Astrocyte of the spinal cord (primary cell): ENCODE measurements around the gene TSTD2.

ENCODE experiments used
- DNase-seq: peaks from one replicate; pipeline ENCODE4 v3.0.0; 2011; ENCODE audit warnings: low read depth, low spot score
- H3K4me3 ChIP-seq: 2 replicates; pipeline ENCODE4 v1.5.1; 2011; ENCODE audit warnings: low read depth, mild to moderate bottlenecking, low read length, moderate library complexity
- in situ Hi-C: cut with HindIII; loops from 2 replicates; pipeline ENCODE4 v1.10.0; 2017; ENCODE audit warnings: low sequenced_read_pairs
- TF ChIP-seq, protein P1 (sequence below): IDR thresholded peaks from 2 replicates; pipeline ENCODE4 v1.5.1; 2012; ENCODE audit warnings: low read depth, mild to moderate bottlenecking, low read length, inconsistent platforms

The TSTD2 gene

DNA sequence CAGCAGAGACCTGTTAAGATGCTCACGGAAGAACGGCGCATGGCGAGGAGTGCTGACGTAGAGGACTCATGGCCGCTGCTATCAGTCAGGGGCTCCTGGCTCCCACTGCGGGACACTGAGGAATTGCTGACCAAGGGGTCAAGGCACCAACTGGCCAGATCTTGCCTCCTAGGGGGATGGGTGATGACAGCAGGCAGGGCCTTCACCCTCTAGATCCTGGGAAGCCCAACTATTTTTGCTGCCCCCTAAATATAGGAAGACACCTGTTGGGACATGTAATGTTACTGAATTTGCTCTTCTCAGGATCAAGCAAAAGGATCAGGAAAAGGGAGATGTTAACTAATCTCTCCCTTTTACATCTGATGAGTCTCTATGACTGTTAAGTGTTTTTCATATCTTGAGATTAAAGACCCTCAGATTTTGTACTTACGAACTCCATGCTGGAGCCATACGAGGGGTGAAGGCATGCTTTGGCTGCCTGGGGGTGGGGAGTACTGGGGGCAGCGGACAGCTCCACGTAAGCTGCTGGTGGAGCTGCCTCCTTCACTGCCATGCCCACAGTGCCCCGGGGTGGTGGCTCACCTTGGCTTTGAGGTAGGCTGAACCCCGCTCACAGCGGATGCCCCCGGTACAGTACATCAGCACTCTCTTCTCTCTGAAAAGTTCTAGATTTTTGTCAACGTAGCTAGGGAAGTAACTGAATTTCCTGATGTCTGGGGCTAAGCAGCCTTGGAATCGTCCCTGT is 28.1 kb downstream of the TSTD2 start:
- no peak for DNase-seq
- in situ Hi-C loops, result no loop called here
- TF ChIP-seq, protein P1, sequence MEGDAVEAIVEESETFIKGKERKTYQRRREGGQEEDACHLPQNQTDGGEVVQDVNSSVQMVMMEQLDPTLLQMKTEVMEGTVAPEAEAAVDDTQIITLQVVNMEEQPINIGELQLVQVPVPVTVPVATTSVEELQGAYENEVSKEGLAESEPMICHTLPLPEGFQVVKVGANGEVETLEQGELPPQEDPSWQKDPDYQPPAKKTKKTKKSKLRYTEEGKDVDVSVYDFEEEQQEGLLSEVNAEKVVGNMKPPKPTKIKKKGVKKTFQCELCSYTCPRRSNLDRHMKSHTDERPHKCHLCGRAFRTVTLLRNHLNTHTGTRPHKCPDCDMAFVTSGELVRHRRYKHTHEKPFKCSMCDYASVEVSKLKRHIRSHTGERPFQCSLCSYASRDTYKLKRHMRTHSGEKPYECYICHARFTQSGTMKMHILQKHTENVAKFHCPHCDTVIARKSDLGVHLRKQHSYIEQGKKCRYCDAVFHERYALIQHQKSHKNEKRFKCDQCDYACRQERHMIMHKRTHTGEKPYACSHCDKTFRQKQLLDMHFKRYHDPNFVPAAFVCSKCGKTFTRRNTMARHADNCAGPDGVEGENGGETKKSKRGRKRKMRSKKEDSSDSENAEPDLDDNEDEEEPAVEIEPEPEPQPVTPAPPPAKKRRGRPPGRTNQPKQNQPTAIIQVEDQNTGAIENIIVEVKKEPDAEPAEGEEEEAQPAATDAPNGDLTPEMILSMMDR, result no peak
- no peak overlapping the region for H3K4me3 ChIP-seq

DNA sequence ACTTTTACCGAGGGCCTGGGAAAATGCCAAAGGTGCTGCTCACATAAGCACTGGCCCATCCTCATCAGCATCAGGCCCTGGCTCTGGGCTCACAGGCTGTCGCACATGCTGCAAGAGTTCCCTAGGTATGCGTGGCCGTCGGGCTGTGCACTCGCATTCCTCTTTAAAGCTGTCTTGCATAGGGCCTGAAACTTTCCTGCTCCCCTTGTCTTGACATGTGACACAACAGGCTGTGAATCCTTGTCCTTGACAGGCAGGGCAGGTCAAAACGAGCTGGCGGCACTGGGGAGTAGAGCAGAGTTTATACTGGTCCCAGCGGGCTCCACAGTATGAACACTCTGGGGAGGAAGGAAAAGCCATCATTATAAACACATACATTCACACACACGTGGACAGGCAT is 30.7 kb downstream of the TSTD2 start:
- H3K4me3 ChIP-seq, result no peak overlapping the region
- in situ Hi-C loops, result no loop called here
- TF ChIP-seq, protein P1, result no peak
- DNase-seq, result no peak

DNA sequence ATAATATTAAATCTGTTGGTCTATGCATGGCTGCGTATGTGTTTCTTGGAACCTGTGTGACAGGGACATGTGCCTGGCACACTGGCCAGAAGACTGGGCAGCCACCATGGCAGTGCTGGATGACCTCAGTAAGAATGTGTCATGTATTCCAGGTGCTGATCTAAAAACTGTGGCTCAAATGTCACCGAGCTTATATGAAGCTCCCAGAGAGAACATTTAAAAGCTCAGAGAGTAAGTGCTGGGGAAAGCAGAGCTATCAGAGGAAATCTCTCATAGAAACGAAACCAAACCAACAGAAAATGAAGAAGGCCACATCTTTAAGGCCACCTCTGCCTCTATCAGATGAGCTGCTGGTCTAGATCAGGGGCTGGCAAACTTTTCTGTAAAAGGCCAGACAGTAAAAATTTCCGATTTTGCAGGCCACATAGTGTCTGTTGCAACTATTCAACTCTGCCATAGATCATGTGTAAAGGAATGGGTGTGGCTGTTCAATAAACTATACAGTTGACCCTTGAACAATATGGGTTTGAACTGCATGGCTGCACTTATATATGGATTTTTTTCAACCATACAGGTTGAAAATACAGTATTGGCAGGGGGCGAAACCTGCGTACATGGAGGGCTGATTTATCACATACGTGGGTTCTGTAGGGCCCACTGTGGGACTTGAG is 31.8 kb downstream of the TSTD2 start:
- no peak overlapping the region for H3K4me3 ChIP-seq
- in situ Hi-C loops, result no loop called here
- TF ChIP-seq, protein P1, result no peak
- DNase-seq, result no peak

DNA sequence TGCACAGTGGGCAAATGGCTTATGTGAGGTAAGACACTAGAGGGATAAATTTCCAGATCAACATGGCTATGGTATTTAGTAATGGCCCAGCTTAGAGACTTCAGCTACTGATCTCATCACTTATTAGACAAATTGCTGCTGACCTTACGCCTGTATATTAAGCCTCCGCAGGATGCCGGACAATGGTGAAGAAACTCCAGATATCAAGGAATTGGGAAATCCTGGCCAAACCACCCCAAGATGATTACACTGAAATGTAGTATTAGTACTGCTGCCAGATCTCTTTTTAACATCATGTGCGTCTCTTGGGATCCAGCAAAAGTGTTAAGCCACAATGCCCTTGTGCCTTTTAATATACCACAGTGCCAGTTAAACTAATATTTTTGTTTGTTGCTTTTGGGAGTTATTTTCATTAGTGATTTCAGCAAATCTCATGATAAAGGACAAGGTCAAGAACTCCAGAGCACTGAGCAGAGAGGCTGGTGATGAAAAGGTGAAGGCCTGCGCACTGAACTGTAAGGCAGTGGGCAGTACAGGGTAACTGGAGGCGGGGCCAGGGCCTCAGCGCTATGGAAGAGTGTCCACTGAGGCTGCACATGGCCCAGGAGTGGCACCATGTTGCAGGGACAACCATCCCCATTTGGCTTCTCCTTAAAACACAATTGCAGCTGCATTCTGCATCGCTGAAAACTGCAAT is 32.5 kb downstream of the TSTD2 start:
- TF ChIP-seq, protein P1, result no peak
- H3K4me3 ChIP-seq, result no peak overlapping the region
- in situ Hi-C loops, result no loop called here
- DNase-seq, result no peak

DNA sequence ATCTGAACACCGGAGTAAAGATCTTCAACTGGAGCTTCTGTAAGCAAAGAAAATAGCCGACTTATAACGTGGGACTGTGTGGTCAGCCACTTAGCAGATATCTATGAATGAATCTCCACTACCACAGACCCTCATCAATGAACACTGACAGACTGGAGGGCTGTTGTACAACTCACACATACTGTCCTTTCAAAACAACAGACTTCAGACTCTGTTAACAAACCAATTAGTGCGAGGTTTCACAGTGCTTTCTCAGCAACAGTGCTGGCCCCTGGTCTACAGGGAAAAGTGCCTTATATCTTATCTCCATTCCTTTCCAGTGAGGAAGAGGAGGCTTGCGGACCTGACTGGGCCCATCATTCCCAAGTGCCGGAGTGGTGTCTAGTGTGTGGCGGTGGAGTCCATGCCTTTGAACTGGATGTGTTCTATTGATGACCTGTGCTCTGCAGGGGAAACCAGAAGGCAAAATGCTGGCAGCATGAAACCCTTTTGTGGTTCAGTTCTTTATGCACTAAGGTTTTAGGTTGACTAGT is 33.8 kb downstream of the TSTD2 start:
- H3K4me3 ChIP-seq, result no peak overlapping the region
- in situ Hi-C loops, result no loop called here
- TF ChIP-seq, protein P1, result no peak
- no peak for DNase-seq

DNA sequence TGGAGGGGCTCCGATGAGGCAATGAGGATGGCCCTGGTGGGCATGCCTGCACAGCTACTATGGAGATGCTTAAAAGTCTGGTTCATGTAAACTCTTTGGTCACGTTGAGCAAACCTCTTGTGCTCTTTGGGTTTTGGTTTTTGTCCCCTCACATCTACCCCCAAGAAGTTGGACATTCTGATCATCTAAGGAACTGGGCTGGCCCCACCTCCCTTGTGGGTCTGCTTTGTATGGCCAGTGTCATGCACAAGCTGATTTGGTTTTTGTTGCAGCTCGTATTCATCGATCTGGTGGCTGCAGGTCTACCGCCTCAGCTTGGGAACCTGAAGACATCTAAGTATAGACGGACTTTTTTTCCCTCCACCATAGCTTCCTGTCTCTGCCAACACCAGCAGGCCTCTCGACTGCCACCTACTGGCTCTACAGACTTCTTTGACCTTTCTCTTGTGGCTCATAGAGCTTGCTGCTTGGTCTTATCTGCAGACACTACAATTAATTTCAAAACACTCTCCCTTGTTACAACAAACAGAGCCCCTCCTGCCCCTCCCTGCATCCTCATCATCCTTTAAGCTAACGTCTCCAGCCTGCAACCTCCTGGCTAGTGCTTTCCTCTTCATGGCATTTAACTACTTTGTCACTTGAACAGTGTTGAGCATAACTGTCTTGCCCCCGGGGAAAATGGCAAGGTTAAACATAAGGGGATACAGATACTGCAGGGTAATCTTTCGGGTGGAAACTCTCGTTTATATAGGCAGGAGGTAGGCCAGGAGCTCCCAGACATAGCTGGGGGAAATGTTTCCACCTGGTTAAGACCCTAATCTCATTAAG is 34.5 kb downstream of the TSTD2 start:
- H3K4me3 ChIP-seq, result no peak overlapping the region
- TF ChIP-seq, protein P1, result peak; percentile 94
- in situ Hi-C loops, result no loop called here
- peak; percentile 80 for DNase-seq
